Glomerular visceral epithelial cell (primary cell): ENCODE data around the gene KLHL2.

Experiments used
- DNase-seq: peaks from one replicate; pipeline ENCODE4 v3.0.0-alpha.2; 2016; ENCODE audit errors: extremely low spot score

The KLHL2 gene

GRCh38 chr4:165288639-165289422 lies 81.5 kb downstream of the KLHL2 start:
- DNase-seq = peak; percentile 43

GRCh38 chr4:165289423-165289785 lies 82.0 kb downstream of the KLHL2 start:
- no peak for DNase-seq

- DNase-seq = no peak
Measured at GRCh38 chr4:165293061-165293460, 85.7 kb downstream of the KLHL2 start.

GRCh38 chr4:165293927-165294649 lies 86.7 kb downstream of the KLHL2 start:
- no peak for DNase-seq

GRCh38 chr4:165294907-165295306 lies 87.5 kb downstream of the KLHL2 start:
- no peak for DNase-seq

GRCh38 chr4:165297626-165298025 lies 90.3 kb downstream of the KLHL2 start:
- no peak for DNase-seq

GRCh38 chr4:165299399-165300060 lies 92.2 kb downstream of the KLHL2 start:
- no peak for DNase-seq

GRCh38 chr4:165301833-165302232 lies 94.5 kb downstream of the KLHL2 start:
- no peak for DNase-seq

- no peak for DNase-seq
Measured at GRCh38 chr4:165302658-165303057, 95.3 kb downstream of the KLHL2 start.

GRCh38 chr4:165308166-165308565 lies 100.8 kb downstream of the KLHL2 start:
- DNase-seq = no peak

GRCh38 chr4:165308606-165309005 lies 101.2 kb downstream of the KLHL2 start:
- no peak for DNase-seq

GRCh38 chr4:165309456-165309855 lies 102.1 kb downstream of the KLHL2 start:
- no peak for DNase-seq

GRCh38 chr4:165312506-165312905 lies 105.1 kb downstream of the KLHL2 start:
- no peak for DNase-seq

- DNase-seq = no peak
Measured at GRCh38 chr4:165319030-165319429, 111.7 kb downstream of the KLHL2 start.

- DNase-seq = no peak
Measured at GRCh38 chr4:165319509-165319908, 112.1 kb downstream of the KLHL2 start.

- no peak for DNase-seq
Measured at GRCh38 chr4:165324236-165324917, 117.0 kb downstream of the KLHL2 start.

GRCh38 chr4:165324918-165325304 lies 117.5 kb downstream of the KLHL2 start:
- no peak for DNase-seq

- peak; percentile 90 for DNase-seq
Measured at GRCh38 chr4:165325732-165326512, 118.6 kb downstream of the KLHL2 start.

GRCh38 chr4:165326831-165327210 lies 119.5 kb downstream of the KLHL2 start:
- peak; percentile 43 for DNase-seq

GRCh38 chr4:165327211-165328100 lies 120.1 kb downstream of the KLHL2 start, which contains the start of gene MSMO1:
MSMO1 (plus strand) TSS chr4:165327669; CDS start chr4:165333371, 5,702 bp downstream.
- DNase-seq = peak; percentile 99
